K562 (cell line): ENCODE data around the gene CNGA4. TPM values are rescaled to one million over a fixed set of nuclear protein-coding genes. Genes with fewer than 3 reads are reported as not detected.
"Not testable (repeated sequence)": the region's sequence is repeated elsewhere in the genome, so short reads cannot be mapped to it uniquely, and the experiment has no call there.

ENCODE experiments used
- ATAC-seq: fragments of 200-7000 bp; cut with Tn5 transposase; 3 replicates; pipeline ENCODE4 v1.9.1; 2020; ENCODE audit warnings: moderate library complexity
- BruUV-seq: library from RNA; stranded (reverse); fragments of 400-500 nt; replicated peaks from 2 replicates; lab custom pipeline; 2021; lab: Mats Ljungman, UMichigan
- CTCF ChIA-PET: fragments of 300-600 bp; formaldehyde crosslinking; extraction: SDS; loops from one replicate; lab custom pipeline; 2021; ENCODE audit warnings: low intra/inter-chr PET ratio; lab: Yijun Ruan, JAX
- POLR2A ChIA-PET: fragments of 300-600, 350-650 bp; sonication (Branson Sonifier 250); formaldehyde crosslinking; extraction: SDS; loops from one replicate; lab custom pipeline; 2021; ENCODE audit warnings: antibody characterized with exemption, inconsistent platforms; lab: Yijun Ruan, JAX
- DNase-seq, 4 experiments: peaks; one replicate each; pipeline versions ENCODE4 v3.0.0 to v3.0.0-alpha.2; 2011 to 2018; ENCODE audit warnings: low spot score in 3 of 4, mixed read lengths in 3 of 4; ENCODE audit errors: extremely low read depth in 1 of 4
- FAIRE-seq: peaks from 2 replicates; lab custom pipeline; 2011; peaks lifted over from hg19 to GRCh38; lab: Jason Lieb, UNC
- H2AFZ ChIP-seq: 2 replicates; pipeline ENCODE4 v1.6.0; 2011; ENCODE audit warnings: low read depth, low read length, control low read depth, inconsistent platforms
- H3K27ac ChIP-seq: fragments of 200-600 bp; 3 replicates; pipeline ENCODE4 v1.8.0; 2011; ENCODE audit warnings: low read depth, mild to moderate bottlenecking, control low read depth, inconsistent platforms, low read length, moderate library complexity, mixed read lengths; ENCODE audit errors: extremely low read depth
- H3K27me3 ChIP-seq, 2 experiments: fragments of 300-600 bp in 1 of 2; 2 replicates in 1 of 2; 3 replicates in 1 of 2; pipeline versions ENCODE4 v1.6.0 to v1.8.0; 2011; ENCODE audit warnings: inconsistent platforms in 2 of 2, low read length in 2 of 2, mild to moderate bottlenecking in 1 of 2, mixed read lengths in 1 of 2, moderate library complexity in 1 of 2; ENCODE audit not compliant: control insufficient read depth in 2 of 2, insufficient read depth in 2 of 2
- H3K36me3 ChIP-seq: fragments of 300-600 bp; 3 replicates; pipeline ENCODE4 v1.8.0; 2011; ENCODE audit warnings: mild to moderate bottlenecking, low read length, inconsistent platforms; ENCODE audit not compliant: control insufficient read depth, insufficient read depth
- H3K4me1 ChIP-seq, 2 experiments: fragments of 200-600 bp in 1 of 2; replicated peaks in 1 of 2; 2 replicates in 1 of 2; 3 replicates in 1 of 2; pipeline versions ENCODE4 v1.5.1 to v1.8.0; 2011; ENCODE audit warnings: inconsistent platforms in 2 of 2, low read length in 2 of 2, mild to moderate bottlenecking in 1 of 2, mixed read lengths in 1 of 2, moderate library complexity in 1 of 2; ENCODE audit not compliant: control insufficient read depth in 2 of 2, insufficient read depth in 2 of 2
- H3K4me2 ChIP-seq: 2 replicates; pipeline ENCODE4 v1.6.1; 2011; ENCODE audit warnings: low read length, control low read depth, inconsistent platforms, mixed read lengths; ENCODE audit not compliant: insufficient read depth
- H3K4me3 ChIP-seq: fragments of 200-600 bp; sonication (generic), shearing (Covaris generic); 2 replicates; pipeline ENCODE4 v1.5.1; 2016; ENCODE audit warnings: control low read depth, inconsistent platforms
- H3K79me2 ChIP-seq: fragments of 200-600 bp; 3 replicates; pipeline ENCODE4 v1.8.0; 2011; ENCODE audit warnings: low read length, inconsistent platforms; ENCODE audit not compliant: control insufficient read depth, insufficient read depth
- H3K9ac ChIP-seq, 2 experiments: 2 replicates each; pipeline versions ENCODE4 v1.6.0 to v1.6.1; 2011; ENCODE audit warnings: low read depth in 2 of 2, low read length in 2 of 2, control low read depth in 1 of 2, inconsistent platforms in 1 of 2, mild to moderate bottlenecking in 1 of 2, mixed read lengths in 1 of 2; ENCODE audit not compliant: insufficient read depth in 1 of 2
- H3K9me1 ChIP-seq: one replicate; pipeline ENCODE4 v1.6.0; 2011; ENCODE audit warnings: inconsistent platforms, mild to moderate bottlenecking, low read length, moderate library complexity; ENCODE audit not compliant: control insufficient read depth, insufficient read depth
- H3K9me3 ChIP-seq: replicated peaks from 2 replicates; pipeline ENCODE4 v1.5.1; 2011; ENCODE audit warnings: low read depth, low read length, inconsistent platforms; ENCODE audit not compliant: control insufficient read depth, insufficient read depth
- H4K20me1 ChIP-seq: replicated peaks from 2 replicates; pipeline ENCODE4 v1.6.1; 2011; ENCODE audit warnings: low read length, inconsistent platforms, mixed read lengths; ENCODE audit not compliant: control insufficient read depth, insufficient read depth
- BMI1 ChIP-seq: fragments of 150-350 bp; IDR thresholded peaks from 2 replicates; pipeline ENCODE4 v1.6.1; 2014; ENCODE audit warnings: low read length
- CXXC5 ChIP-seq: fragments of 250-450 bp; sonication (Bioruptor Pico); IDR thresholded peaks from 2 replicates; pipeline ENCODE4 v1.8.0; 2022; ENCODE audit warnings: inconsistent platforms, mild to moderate bottlenecking, moderate library complexity
- IFI16 ChIP-seq: fragments of 250-450 bp; sonication (Bioruptor Pico); IDR thresholded peaks from 2 replicates; pipeline ENCODE4 v2.1.2; 2022; ENCODE audit warnings: mild to moderate bottlenecking, inconsistent platforms
- MBD2 ChIP-seq: sonication (generic); IDR thresholded peaks from 2 replicates; pipeline ENCODE4 v1.6.1; 2016; ENCODE audit warnings: low read depth, borderline replicate concordance
- NR4A1 ChIP-seq, 2 experiments: fragments of 250-450 bp in 1 of 2; fragments of 450-650 bp in 1 of 2; sonication (Bioruptor Pico) in 1 of 2; IDR thresholded peaks; 2 replicates each; pipeline versions ENCODE4 v1.4.0 to v1.6.1; 2016 to 2020; ENCODE audit warnings: mild to moderate bottlenecking in 2 of 2, missing compliant biosample characterization in 1 of 2, missing genetic modification characterization in 1 of 2, moderate library complexity in 1 of 2
- ZNF316 ChIP-seq: fragments of 450-650 bp; IDR thresholded peaks from 2 replicates; pipeline ENCODE4 v1.6.1; 2016
- ZNF384 ChIP-seq: IDR thresholded peaks from 2 replicates; pipeline ENCODE4 v1.6.1; 2012; ENCODE audit warnings: low read depth, low read length, improper control_type of control experiment
- ZNF395 ChIP-seq: fragments of 200-800 bp; sonication (Bioruptor generic); IDR thresholded peaks from 2 replicates; pipeline ENCODE4 v1.6.1; 2017; ENCODE audit warnings: missing genetic modification characterization, missing compliant biosample characterization
- ZNF583 ChIP-seq: fragments of 250-450 bp; sonication (Bioruptor Pico); IDR thresholded peaks from 2 replicates; pipeline ENCODE4 v1.4.0; 2020
- ZNF668 ChIP-seq: fragments of 250-450 bp; sonication (Bioruptor Pico); IDR thresholded peaks from 2 replicates; pipeline ENCODE4 v1.8.0; 2022; ENCODE audit warnings: mild to moderate bottlenecking, inconsistent platforms
- ZNF766 ChIP-seq: fragments of 200-800 bp; sonication (Bioruptor generic); conservative IDR thresholded peaks from 2 replicates; pipeline ENCODE4 v1.6.1; 2016; ENCODE audit warnings: missing genetic modification characterization, missing compliant biosample characterization
- WGBS: fragments of 100-300 bp; shearing (Covaris generic); methylation state at CpG from one replicate; pipeline ENCODE4 v1.1.6; 2016; ENCODE audit warnings: low coverage, mixed read lengths; ENCODE audit not compliant: insufficient coverage; ENCODE audit errors: missing lambda C conversion rate; 5-methylcytosine and 5-hydroxymethylcytosine counted together
- in situ Hi-C: fragments of 300-500 bp; cut with MboI; formaldehyde crosslinking; loops from 4 replicates; pipeline ENCODE4 v1.15.0; 2018; ENCODE audit warnings: inconsistent platforms, mixed read lengths
- intact Hi-C: fragments of 100-400 bp; cut with micrococcal nuclease; formaldehyde crosslinking; loops from 2 replicates; pipeline ENCODE4 v1.14.2; 2022
- polyA plus RNA-seq, 8 experiments: library from polyadenylated mRNA; depleted of rRNA in 4 of 8; stranded (reverse) in 5 of 8; unstranded in 3 of 8; fragments of >200 nt; fragmentation: Nextera tagmentation in 2 of 8; fragmentation: Illumina TruSeq in 1 of 8; extraction: Ambion mirVana in 2 of 8; extraction: Trizol in 1 of 8; gene quantifications; 2 replicates each; pipeline versions ENCODE4 v1.2.1 to v1.2.3, GENCODE V29; 2011 to 2014; ENCODE audit warnings: inconsistent platforms in 1 of 8, missing spikeins in 1 of 8
- total RNA-seq, 7 experiments: library from RNA; depleted of rRNA in 6 of 7; stranded (reverse); fragments of >200 nt in 6 of 7; fragmentation: Illumina TruSeq in 2 of 7; extraction: Trizol in 2 of 7; gene quantifications; 2 replicates each; pipeline versions ENCODE4 v1.2.1 to v1.2.3, GENCODE V29; 2011 to 2021; ENCODE audit warnings: low replicate concordance in 1 of 7

CNGA4 gene
- total and polyA plus RNA-seq, 9 of the 15 experiments (the other 6 are each of a cell fraction or from before 2014, with no cell fraction given) = 0.04 to 0.09 (median 0.06) TPM; not detected in 6

- H3K4me3 ChIP-seq, H2AFZ ChIP-seq, H3K36me3 ChIP-seq, intact Hi-C loops, H3K27ac ChIP-seq, H4K20me1 ChIP-seq, DNase-seq, H3K9me3 ChIP-seq, H3K79me2 ChIP-seq, H3K9me1 ChIP-seq, ATAC-seq, H3K4me1 ChIP-seq, H3K4me2 ChIP-seq, CTCF ChIA-PET, POLR2A ChIA-PET, FAIRE-seq, H3K9ac ChIP-seq, BruUV-seq, in situ Hi-C loops: not testable (repeated sequence)
- WGBS = 8% methylated on average over 7 of the region's 7 CpGs
- peaks cover 19 to 35% of the 10 kb centered on the region in 2 experiments for H3K27me3 ChIP-seq
These were observed 41.9 kb downstream of the CNGA4 start for GRCh38 chr11:6280809-6281208.

- DNase-seq (no peak), FAIRE-seq (no peak), ATAC-seq (peak; percentile 64)
- Histone ChIP-seq H4K20me1 (0 out of 2 replicates have a peak, but pooled peaks cover 3% of the 10 kb centered on the region), H3K4me1 (no peaks in the 10 kb centered on the region), H3K79me2 (no peaks in the 10 kb centered on the region), H3K9ac (no peak overlapping the region), H3K9me1 (no peaks in the 10 kb centered on the region), H2AFZ (no peak overlapping the region), H3K4me2 (no peak overlapping the region), H3K9me3 (no peaks in the 10 kb centered on the region), H3K4me3 (no peak overlapping the region), H3K36me3 (no peaks in the 10 kb centered on the region), H3K27me3 (peaks cover 18 to 34% of the 10 kb centered on the region in 2 experiments), H3K27ac (no peak overlapping the region)
- ChIA-PET POLR2A (no interaction called here), CTCF (no interaction called here)
- no TSS peak for BruUV-seq
- 4% methylated on average over 4 of the region's 4 CpGs for WGBS
- intact Hi-C loops (no loop called here), in situ Hi-C loops (no loop called here)
- peak; percentile 19; the same call in 1 of the 2 replicates for TF ChIP-seq ZNF316
- TF ChIP-seq BMI1 = no peak
- peak; percentile 57; the same call in 1 of the 2 replicates for TF ChIP-seq ZNF395
- peak; percentile 62 for TF ChIP-seq ZNF766 (CRISPR knock-in tag)
- peak; percentile 72; the same call in 1 of the 2 replicates for TF ChIP-seq ZNF583 (CRISPR knock-in tag)
- no peak for TF ChIP-seq NR4A1 (CRISPR knock-in tag; IDR thresholded peaks at IDR 0.05)
- peak; percentile 82; the same call in 1 of the 2 replicates for TF ChIP-seq NR4A1 (tag; IDR thresholded peaks at IDR 0.05)
- TF ChIP-seq CXXC5 (CRISPR knock-in tag) = peak; percentile 52; the same call in 1 of the 2 replicates
- peak; percentile 85; the same call in 1 of the 2 replicates for TF ChIP-seq ZNF668 (CRISPR knock-in tag)
- no peak for TF ChIP-seq MBD2
- no peak for TF ChIP-seq IFI16 (CRISPR knock-in tag)
- TF ChIP-seq ZNF384 = no peak
These were observed 44.6 kb downstream of the CNGA4 start for GRCh38 chr11:6283453-6284023.
